HepG2 (cell line): ENCODE measurements around the gene NPY4R.
"Not testable (repeated sequence)": the region's sequence is repeated elsewhere in the genome, so short reads cannot be mapped to it uniquely, and the experiment has no call there.

Source experiments
- CTCF ChIP-seq: sonication (generic); formaldehyde crosslinking; IDR thresholded peaks from 2 replicates; pipeline ENCODE4 v1.5.0; 2020; ENCODE audit warnings: mild to moderate bottlenecking, missing genetic modification reagents, moderate library complexity
- FOXJ3 ChIP-seq: sonication (generic); formaldehyde crosslinking; IDR thresholded peaks from 2 replicates; pipeline ENCODE4 v1.4.0; 2020; ENCODE audit warnings: missing genetic modification reagents, mild to moderate bottlenecking, borderline replicate concordance
- GPBP1L1 ChIP-seq: sonication (generic); formaldehyde crosslinking; IDR thresholded peaks from 2 replicates; pipeline ENCODE4 v1.5.0; 2020; ENCODE audit warnings: mild to moderate bottlenecking, missing genetic modification reagents
- PRPF4 ChIP-seq: fragments of 200-400 bp; formaldehyde crosslinking; IDR thresholded peaks from 2 replicates; pipeline ENCODE4 v1.6.1; 2016; ENCODE audit warnings: low read length, low read depth; ENCODE audit not compliant: poor library complexity, severe bottlenecking

GRCh38 chr10:46441837-46442278 is 23.9 kb downstream of the NPY4R start:
- TF ChIP-seq PRPF4; GPBP1L1; FOXJ3 (CRISPR knock-in tag); CTCF: not testable (repeated sequence)
